MCF 10A (cell line): ENCODE data around the gene AFP. TPM values are rescaled to one million over a fixed set of nuclear protein-coding genes. Genes with fewer than 3 reads are reported as not detected.
A peak's percentile ranks its signal among the peaks of the same experiment; 100 is the strongest.

ENCODE experiments used
- BruUV-seq: library from RNA; stranded (reverse); fragments of 400-500 nt; replicated peaks from 2 replicates; lab custom pipeline; 2021; lab: Mats Ljungman, UMichigan
- CTCF ChIA-PET: fragments of 300-600 bp; sonication (Branson Sonifier 250); formaldehyde crosslinking; extraction: SDS; loops from one replicate; lab custom pipeline; 2021; ENCODE audit warnings: antibody characterized with exemption, inconsistent platforms; lab: Yijun Ruan, JAX
- POLR2A ChIA-PET: fragments of 300-600, 350-650 bp; sonication (Branson Sonifier 250); formaldehyde crosslinking; extraction: SDS; loops from one replicate; lab custom pipeline; 2020; ENCODE audit warnings: antibody characterized with exemption, inconsistent platforms; lab: Yijun Ruan, JAX
- DNase-seq: peaks from one replicate; pipeline ENCODE4 v3.0.0-alpha.2; 2018; ENCODE audit not compliant: unreplicated experiment
- H3K27ac Mint-ChIP-seq: one replicate; pipeline ENCODE4 v1.8.0; 2022; ENCODE audit warnings: mild to moderate bottlenecking, low read depth, mixed read lengths; ENCODE audit not compliant: unreplicated experiment
- H3K27me3 Mint-ChIP-seq: one replicate; pipeline ENCODE4 v1.8.0; 2022; ENCODE audit warnings: mixed read lengths; ENCODE audit not compliant: insufficient read depth, unreplicated experiment
- H3K36me3 Mint-ChIP-seq: one replicate; pipeline ENCODE4 v1.8.0; 2022; ENCODE audit warnings: mild to moderate bottlenecking, moderate library complexity, mixed read lengths; ENCODE audit not compliant: insufficient read depth, unreplicated experiment
- H3K4me1 Mint-ChIP-seq: one replicate; pipeline ENCODE4 v1.8.0; 2022; ENCODE audit warnings: mixed read lengths; ENCODE audit not compliant: insufficient read depth, unreplicated experiment
- H3K4me3 Mint-ChIP-seq: one replicate; pipeline ENCODE4 v1.8.0; 2022; ENCODE audit warnings: mild to moderate bottlenecking, moderate library complexity, mixed read lengths; ENCODE audit not compliant: unreplicated experiment
- H3K9me3 Mint-ChIP-seq: one replicate; pipeline ENCODE4 v1.8.0; 2022; ENCODE audit warnings: mixed read lengths; ENCODE audit not compliant: unreplicated experiment
- intact Hi-C: fragments of 100-400 bp; cut with micrococcal nuclease; formaldehyde crosslinking; loops from 2 replicates; pipeline ENCODE4 v1.14.1; 2022
- total RNA-seq: library from RNA; stranded (reverse); gene quantifications from 2 replicates; pipeline ENCODE4 v1.2.3, GENCODE V29; 2022
- TF ChIP-seq, protein P1 (sequence below): fragments of 200-600 bp; IDR thresholded peaks from one replicate; pipeline ENCODE4 v1.8.0; 2022; ENCODE audit warnings: antibody characterized with exemption, mild to moderate bottlenecking; ENCODE audit not compliant: unreplicated experiment

The AFP gene
- total RNA-seq, 1 experiment from 2014 or later: not detected

- TF ChIP-seq, protein P1, sequence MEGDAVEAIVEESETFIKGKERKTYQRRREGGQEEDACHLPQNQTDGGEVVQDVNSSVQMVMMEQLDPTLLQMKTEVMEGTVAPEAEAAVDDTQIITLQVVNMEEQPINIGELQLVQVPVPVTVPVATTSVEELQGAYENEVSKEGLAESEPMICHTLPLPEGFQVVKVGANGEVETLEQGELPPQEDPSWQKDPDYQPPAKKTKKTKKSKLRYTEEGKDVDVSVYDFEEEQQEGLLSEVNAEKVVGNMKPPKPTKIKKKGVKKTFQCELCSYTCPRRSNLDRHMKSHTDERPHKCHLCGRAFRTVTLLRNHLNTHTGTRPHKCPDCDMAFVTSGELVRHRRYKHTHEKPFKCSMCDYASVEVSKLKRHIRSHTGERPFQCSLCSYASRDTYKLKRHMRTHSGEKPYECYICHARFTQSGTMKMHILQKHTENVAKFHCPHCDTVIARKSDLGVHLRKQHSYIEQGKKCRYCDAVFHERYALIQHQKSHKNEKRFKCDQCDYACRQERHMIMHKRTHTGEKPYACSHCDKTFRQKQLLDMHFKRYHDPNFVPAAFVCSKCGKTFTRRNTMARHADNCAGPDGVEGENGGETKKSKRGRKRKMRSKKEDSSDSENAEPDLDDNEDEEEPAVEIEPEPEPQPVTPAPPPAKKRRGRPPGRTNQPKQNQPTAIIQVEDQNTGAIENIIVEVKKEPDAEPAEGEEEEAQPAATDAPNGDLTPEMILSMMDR: no peak
- no peaks in the 10 kb centered on the region for H3K4me1 Mint-ChIP-seq
- H3K27ac Mint-ChIP-seq: no peak overlapping the region
- no TSS peak for BruUV-seq
- ChIA-PET CTCF (interaction anchor here (0.8 to 3.3 kb wide), 7 partner anchors 8 to 107 kb away, joined by 3 to 28 read pairs (median 11); no protein-coding TSS in a partner anchor), POLR2A (interaction anchor here (0.6 to 0.7 kb wide), 3 partner anchors 14 to 30 kb away, joined by 3 to 5 read pairs (median 3); no protein-coding TSS in a partner anchor)
- H3K9me3 Mint-ChIP-seq: no peaks in the 10 kb centered on the region
- no peak overlapping the region for H3K4me3 Mint-ChIP-seq
- no peak for DNase-seq
- H3K27me3 Mint-ChIP-seq: peaks cover 38% of the 10 kb centered on the region
- intact Hi-C loops: loop anchor here (5.0 kb wide), 1 partner anchor 90 kb away; no protein-coding TSS in a partner anchor
- H3K36me3 Mint-ChIP-seq: no peaks in the 10 kb centered on the region
These were observed 3.6 kb upstream of the AFP start for GRCh38 chr4:73432169-73433000.

DNA sequence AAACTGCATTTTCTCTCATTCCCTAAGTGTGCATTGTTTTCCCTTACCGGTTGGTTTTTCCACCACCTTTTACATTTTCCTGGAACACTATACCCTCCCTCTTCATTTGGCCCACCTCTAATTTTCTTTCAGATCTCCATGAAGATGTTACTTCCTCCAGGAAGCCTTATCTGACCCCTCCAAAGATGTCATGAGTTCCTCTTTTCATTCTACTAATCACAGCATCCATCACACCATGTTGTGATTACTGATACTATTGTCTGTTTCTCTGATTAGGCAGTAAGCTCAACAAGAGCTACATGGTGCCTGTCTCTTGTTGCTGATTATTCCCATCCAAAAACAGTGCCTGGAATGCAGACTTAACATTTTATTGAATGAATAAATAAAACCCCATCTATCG, 2.9 kb upstream of the AFP start:
- Mint-ChIP-seq H3K36me3 (no peaks in the 10 kb centered on the region), H3K27ac (no peak overlapping the region), H3K4me1 (no peaks in the 10 kb centered on the region), H3K4me3 (no peak overlapping the region), H3K27me3 (peaks cover 43% of the 10 kb centered on the region), H3K9me3 (no peaks in the 10 kb centered on the region)
- CTCF ChIA-PET: interaction anchor here (1.0 to 3.3 kb wide), 5 partner anchors 8 to 107 kb away, joined by 4 to 28 read pairs (median 13); no protein-coding TSS in a partner anchor
- DNase-seq: no peak
- POLR2A ChIA-PET: interaction anchor here (0.6 kb wide), 1 partner anchor 25 kb away, joined by 3 read pairs; no protein-coding TSS in a partner anchor
- BruUV-seq: no TSS peak
- TF ChIP-seq, protein P1: no peak
- intact Hi-C loops: loop anchor here (5.0 kb wide), 1 partner anchor 91 kb away; no protein-coding TSS in a partner anchor

- Mint-ChIP-seq H3K27ac (no peak overlapping the region), H3K36me3 (no peaks in the 10 kb centered on the region), H3K27me3 (peaks cover 48% of the 10 kb centered on the region), H3K4me3 (no peak overlapping the region), H3K4me1 (no peaks in the 10 kb centered on the region), H3K9me3 (no peaks in the 10 kb centered on the region)
- no TSS peak for BruUV-seq
- DNase-seq: peak; percentile 24
- ChIA-PET POLR2A (interaction anchor here (1.0 kb wide), 1 partner anchor 175 kb away, joined by 4 read pairs; no protein-coding TSS in a partner anchor), CTCF (interaction anchor here (0.6 to 3.0 kb wide), 12 partner anchors 10 to 372 kb away, joined by 3 to 23 read pairs (median 3); no protein-coding TSS in a partner anchor)
- intact Hi-C loops: loop anchor here (5.0 kb wide), 1 partner anchor 92 kb away; no protein-coding TSS in a partner anchor
- TF ChIP-seq, protein P1: peak; percentile 40
These were observed 1.7 kb upstream of the AFP start for GRCh38 chr4:73434311-73434710.
